Suppressor macrophage treated with lipopolysaccharide for 4 hours (primary cell): ENCODE results near the gene STIL.
"Not testable (repeated sequence)": the region's sequence is repeated elsewhere in the genome, so short reads cannot be mapped to it uniquely, and the experiment has no call there.

Experiments
- DNase-seq: peaks from one replicate; pipeline ENCODE4 v3.0.0-alpha.2; 2020

The STIL gene

GRCh38 chr1:47313915-47314664, at the start of gene STIL:
Gene STIL, minus strand, starts transcription at chr1:47314147. Its CDS starts 3,828 bp downstream, at chr1:47310319.
- peak; percentile 100 for DNase-seq

DNA sequence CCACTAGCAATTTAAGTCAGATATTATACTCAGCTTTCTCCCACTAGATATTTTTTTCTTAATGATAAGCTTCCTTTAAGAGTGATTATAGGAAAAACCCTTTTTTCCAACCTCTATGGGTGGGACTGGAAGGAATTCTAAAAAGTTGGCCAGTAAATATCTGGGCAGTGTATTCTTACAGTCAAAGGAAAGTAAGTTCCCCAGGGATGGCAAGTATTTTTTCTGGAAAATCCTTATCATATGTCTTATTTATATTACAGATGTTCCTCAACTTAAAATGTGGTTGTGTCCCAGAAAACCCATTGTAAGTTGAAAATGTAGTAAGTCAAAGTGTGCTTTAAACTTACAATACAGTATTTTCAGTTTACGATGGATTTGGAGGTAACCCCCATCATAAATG, 48.9 kb upstream of the STIL start:
- DNase-seq: no peak

DNA sequence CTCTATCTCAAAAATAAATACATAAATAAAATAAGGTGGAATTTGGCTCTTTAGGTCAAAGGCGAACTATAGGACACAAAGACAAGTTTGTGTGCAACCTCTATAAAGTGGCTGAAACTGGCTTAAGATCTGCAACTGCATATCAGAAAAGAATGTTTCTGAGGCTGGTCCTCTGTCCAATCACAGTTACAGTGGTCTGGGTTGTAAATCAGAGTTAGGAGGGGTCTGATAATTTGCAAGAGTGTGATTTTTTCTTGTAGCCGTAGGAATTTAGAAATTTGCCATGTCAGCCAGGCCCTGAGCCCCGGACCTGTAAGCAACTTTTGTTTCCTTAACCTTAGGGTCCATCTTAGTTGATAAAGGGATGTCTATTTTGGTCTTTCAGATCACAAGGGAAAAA, 47.4 kb upstream of the STIL start:
- DNase-seq: no peak

DNA sequence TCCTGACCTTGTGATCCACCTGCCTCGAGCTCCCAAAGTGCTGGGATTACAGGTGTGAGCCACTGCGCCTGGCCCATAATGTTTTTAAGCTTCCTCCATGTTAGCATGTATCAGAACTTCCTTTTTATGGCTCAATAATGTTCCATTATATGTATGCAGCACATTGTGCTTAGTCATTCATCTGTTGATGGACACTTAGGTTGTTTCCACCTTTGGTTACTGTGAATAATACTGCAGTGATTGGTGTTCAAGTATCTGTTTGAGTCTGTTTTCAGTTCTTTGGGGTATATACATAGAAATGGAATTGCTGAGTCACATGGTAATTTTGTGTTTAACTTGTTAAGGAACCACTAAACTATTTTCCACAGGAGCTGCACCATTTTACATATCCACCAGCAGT, 37.4 kb upstream of the STIL start:
- DNase-seq: no peak

DNA sequence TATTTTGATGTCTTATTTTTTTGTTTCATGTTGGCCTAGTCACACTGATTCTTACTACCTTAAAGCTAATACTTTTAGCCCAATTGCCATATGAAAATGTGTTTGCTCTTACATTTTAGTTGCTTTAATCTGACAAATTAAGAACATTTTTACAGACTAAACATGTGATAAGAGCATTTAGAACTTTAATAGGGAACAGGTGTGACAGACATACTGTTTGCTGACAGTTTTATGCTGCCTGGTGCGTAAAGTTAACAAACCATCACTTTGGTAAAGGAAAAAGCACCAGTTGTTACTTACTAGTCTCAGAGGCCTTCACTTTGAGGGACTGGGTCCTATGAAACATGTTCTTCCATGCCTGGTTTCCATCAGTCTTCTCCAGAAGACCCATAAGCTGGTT, 34.3 kb upstream of the STIL start:
- no peak for DNase-seq

DNA sequence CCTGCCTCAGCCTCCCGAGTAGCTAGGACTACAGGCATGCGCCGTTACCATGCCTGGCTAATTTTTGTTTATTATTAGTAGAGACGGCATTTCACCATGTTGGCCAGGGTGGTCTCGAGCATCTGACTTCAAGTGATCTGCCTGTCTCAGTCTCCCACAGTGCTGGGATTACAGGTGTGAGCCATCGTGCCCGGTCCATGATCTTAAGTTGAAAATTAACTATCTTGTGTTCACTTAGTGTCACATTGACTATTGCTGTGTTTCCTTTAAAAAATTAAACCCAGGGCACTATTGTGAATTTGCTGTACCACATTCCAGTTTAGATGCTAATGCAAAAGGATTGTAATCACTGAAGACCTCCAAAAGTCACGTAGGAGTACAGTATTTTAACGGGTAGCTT, 33.8 kb upstream of the STIL start:
- DNase-seq: no peak

GRCh38 chr1:47346979-47347378, 33.0 kb upstream of the STIL start:
- DNase-seq: not testable (repeated sequence)

DNA sequence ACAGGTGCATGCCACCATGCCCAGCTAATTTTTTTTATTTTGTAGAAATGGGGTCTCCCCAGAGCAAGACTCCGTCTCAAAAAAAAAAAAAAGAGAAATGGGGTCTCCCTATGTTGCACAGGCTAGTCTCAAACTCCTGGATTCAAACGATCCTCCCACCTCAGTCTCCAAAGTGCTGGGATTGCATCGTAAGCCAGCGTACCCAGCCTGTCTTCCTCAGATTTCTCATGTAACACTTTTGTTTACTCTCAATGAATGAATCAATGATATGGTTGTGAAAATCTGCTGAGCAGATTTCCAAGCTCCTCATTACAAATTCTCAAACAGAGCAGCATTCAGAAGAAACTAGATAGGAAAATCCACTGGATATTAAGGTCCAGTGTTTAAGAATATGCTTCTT, 26.3 kb upstream of the STIL start:
- no peak for DNase-seq

DNA sequence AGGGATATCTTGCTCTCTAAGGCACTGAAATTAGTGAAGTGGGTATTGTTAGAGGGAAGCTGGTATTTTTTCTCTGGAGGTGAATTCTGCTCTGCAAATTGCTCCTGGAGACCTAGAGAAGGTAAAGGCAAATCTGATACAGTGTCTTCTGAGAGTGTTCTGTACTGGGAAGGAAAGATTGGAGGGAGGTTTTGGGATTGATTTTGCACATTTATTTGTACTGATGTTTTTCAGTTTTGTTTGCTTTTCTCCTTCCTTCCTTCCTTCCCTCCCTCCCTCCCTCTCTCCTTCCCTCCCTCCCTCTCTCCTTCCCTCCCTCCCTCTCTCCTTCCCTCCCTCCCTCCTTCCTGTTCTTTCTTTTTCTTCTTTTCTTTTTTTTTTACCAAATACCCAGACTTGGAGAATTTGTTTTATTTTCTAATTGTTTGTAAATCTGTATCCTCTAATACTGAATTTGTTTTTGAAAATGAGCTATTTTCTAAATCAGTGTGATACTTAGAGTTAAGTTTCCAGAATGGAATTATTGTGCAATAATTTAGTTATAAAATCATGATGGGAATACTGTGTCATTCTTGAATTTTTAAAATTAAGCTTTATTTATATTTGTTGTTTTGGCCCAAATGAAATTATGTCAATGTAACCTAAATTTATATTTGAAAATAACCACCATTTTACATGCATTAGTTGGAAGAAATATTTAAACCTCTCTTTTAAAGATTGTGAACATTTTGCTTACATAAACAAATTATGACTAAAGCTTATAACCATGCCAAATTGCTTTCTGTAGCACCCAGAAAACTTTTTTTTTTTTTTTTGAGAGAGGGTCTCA, 24.5 kb upstream of the STIL start:
- no peak for DNase-seq

GRCh38 chr1:47337350-47337749, 23.4 kb upstream of the STIL start:
- DNase-seq: no peak

- no peak for DNase-seq
Measured at GRCh38 chr1:47334765-47335435, 21.0 kb upstream of the STIL start.

DNA sequence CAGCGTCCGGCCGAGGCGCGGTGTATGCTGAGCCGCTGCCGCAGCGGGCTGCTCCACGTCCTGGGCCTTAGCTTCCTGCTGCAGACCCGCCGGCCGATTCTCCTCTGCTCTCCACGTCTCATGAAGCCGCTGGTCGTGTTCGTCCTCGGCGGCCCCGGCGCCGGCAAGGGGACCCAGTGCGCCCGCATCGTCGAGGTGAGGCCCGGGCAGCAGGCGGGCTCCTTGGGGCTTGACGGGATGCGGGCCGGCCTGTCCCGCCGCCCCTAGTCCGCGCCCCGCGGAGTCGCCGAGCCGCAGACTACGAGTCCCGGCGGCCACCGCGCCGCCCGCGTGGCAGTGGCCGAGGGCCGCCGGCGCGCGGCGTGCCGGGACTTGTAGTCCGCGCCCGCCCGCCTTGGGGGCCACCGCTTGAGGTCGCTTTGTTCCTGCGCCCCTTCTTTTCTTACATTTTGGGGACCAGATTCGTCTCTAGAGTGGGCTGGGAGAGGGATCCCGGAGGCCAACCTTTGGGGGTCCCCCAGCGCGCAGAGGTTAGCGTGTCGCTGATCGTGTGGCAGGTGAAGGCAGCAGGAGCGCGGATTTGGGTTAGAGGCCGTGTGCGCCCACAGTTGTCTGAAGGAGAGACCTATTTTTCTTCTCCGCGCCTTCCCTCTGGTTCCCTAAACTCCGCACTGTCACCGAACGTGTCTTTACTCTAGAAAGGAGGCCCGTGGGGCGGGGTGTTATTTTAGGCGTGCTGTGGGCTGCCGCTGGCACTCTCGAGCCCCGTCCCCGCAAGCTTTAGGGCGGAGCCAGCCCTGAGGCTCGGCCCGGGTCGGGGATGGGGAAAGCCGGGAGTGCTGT, 20.2 kb upstream of the STIL start:
- peak; percentile 90 for DNase-seq

DNA sequence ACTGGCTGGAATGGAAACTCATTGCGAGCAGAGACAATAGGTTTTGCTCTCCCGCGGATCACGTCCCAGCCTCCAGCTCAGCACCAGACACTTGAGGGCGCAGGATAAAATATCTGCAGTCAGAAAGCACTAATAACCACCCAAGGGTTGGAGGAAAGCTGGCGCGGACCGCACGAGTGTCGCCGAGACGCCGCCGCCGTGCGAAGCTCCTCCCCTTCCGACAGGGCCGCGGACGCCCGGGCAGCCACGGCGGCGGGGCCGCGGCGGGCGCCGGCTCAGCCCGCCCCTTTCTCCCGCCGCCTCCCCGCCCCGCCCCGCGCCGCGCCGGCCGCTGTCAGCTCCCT, 19.6 kb upstream of the STIL start, which contains the start of gene CMPK1:
TSS of gene CMPK1 (plus strand) at position 213 of the 344 bp plus-strand sequence. CDS start 156 bp downstream, outside the sequence.
- DNase-seq: peak; percentile 86

DNA sequence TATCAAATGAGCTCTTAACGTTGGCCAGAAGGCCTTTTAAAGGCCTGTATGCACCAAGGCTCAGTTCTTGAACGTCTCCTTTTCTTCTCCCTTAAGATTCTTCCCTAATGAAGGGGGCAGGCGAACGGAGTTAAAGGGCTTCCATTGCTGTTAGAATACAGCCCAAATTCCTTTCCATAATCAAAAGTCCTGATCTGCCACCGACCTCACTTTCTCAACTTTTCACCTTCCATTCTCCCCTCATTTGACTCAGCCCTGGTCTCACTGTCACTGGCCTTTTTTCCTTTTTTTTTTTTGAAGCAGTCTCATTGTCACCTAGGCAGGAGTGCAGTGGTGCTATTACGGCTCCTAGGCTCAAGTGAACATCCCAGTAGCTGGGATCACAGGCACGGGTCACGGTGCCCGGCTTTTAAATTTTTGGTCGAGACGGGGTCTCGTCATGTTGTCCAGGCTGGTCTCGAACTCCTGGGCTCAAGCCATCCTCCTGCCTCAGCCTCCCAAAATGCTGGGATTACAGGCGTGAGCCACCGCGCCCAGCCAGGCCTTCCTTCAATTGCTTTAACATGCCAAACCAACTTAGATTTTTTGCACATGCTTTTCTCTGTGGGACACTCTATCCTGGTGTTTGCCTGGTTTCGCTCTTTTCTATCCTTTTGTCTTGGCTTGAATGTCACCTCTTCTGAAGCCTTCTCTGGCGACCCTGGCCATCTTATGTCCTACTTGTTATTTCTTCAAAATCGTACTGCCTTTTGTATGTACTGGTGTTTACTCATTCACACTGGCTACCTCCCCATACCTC, 19.0 kb upstream of the STIL start:
- no peak for DNase-seq

DNA sequence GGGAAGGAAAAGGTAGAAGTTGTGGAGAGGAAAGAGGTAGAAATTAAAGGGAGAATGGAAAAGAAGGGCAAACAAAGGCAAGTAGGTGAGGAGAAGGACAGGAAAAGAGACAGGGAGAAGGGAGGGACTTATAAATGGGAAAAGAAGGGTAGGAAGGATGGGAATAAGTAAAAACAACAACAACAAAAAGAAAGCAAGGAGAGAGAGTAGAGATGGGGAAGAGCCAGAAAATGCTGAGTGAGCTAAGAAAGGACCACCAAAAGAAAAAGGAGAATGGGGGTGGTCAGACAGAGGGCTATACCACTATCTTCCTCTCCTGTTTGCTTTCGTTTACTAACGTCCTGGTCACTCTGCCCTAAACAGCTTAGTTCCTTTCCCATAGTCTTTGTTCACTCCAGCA, 17.9 kb upstream of the STIL start:
- no peak for DNase-seq

- DNase-seq: no peak
Measured at GRCh38 chr1:47330212-47330611, 16.3 kb upstream of the STIL start.

- DNase-seq: no peak
Measured at GRCh38 chr1:47328992-47329391, 15.0 kb upstream of the STIL start.

DNA sequence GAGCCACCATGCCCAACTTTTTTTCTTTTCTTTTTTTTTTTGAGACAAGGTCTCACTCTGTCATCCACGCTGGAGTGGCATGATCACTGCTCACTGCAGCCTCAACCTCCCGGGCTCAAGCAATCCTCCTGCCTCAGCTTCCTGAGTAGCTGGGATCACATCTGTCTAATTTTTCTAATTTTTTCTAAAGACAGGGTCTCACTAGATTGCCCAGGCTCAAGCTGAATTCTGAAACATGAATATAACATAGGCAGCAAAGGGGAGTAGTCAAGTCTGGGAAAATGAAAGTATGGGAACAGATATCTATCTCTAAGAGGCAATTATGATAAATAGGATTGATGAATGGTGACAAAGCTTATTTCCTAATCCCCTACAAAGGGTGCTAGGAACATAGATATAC, 12.3 kb upstream of the STIL start:
- DNase-seq: no peak

DNA sequence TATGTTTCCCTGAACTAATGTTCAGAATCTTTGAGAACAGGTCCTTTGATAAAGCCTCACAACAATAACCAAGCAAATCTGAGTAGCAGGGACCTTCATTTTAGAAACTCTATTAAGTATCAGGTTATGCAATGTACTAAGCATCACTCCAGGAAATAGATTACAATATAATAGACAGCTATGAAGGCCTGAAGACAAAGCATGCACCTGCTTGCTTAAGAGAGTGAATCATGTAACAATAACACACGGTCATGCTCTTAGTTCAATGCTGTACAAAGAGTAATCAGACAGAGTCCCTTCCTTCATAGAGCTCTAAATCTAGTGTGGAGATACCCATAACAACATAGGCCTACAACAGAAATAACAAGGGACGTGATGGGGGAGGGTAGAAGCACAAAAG, 11.6 kb upstream of the STIL start:
- no peak for DNase-seq

DNA sequence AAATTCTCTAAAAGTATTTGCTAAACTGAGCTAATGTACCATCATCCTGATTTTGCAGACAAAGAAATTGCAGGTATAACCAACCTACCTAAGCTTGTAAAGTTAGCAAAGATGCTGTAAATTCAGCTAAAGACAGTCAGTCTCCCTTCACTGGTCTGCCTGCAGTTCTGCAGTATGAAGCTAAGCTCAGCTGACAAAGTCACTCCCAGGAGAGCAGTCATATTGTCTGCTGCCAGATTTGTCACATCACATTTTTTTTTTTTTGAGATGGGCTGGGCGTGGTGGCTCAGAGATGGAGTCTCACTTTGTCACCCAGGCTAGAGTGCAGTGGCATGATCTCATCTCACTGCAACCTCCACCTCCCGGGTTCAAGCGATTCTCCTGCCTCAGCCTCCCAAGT, 10.7 kb upstream of the STIL start:
- DNase-seq: no peak

GRCh38 chr1:47323599-47324031, 9.7 kb upstream of the STIL start:
- no peak for DNase-seq

GRCh38 chr1:47319968-47320367, 6.0 kb upstream of the STIL start:
- not testable (repeated sequence) for DNase-seq
